Pulmonary artery endothelial cell (primary cell): ENCODE results near the gene KIF17. TPM values are rescaled to one million over a fixed set of nuclear protein-coding genes. Genes with fewer than 3 reads are reported as not detected.

ENCODE experiments used
- DNase-seq: peaks from one replicate; pipeline ENCODE4 v3.0.0-alpha.2; 2011; ENCODE audit warnings: low read depth, low spot score
- total RNA-seq: library from RNA; depleted of rRNA; stranded (reverse); fragments of >200 nt; gene quantifications from 2 replicates; pipeline ENCODE4 v1.2.3, GENCODE V29; 2014

Gene KIF17
- total RNA-seq, 1 donor from 2014 or later, result 0.13 TPM

DNA sequence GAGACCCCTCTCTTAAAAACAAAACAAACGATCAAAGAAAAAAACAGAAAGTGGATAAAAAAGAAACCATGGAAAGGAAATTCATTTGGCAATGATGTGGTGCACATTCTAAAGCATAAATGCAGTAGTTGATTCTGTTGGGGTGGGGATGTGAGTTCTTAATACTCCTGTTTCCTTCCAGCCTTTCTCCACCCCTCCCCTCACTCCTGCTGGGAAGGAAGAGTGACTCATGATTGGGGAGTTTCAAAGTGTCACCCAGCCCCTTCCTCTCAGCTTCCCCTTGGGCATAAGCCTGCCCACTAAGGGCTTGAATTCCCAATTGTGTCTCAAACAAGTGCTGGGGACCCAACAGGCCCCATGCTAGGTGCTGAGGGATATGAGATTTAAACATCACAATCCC is 91.3 kb downstream of the KIF17 start:
- DNase-seq, result no peak

DNA sequence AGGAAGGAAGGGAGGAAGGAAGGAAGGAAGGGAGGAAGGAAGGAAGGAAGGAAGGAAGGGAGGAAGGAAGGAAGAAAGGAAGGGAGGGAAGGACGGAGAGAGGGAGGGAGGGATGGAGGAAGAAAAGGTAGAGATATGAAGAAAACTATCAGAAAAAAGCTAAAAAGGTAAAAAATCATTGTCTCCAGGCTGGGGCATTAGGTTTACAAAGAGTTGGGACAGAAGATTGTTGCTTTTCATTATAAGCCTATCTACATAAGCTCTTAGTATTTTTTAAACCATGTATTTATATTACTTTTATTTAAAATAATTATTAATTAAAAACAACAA is 91.7 kb downstream of the KIF17 start:
- DNase-seq, result no peak

DNA sequence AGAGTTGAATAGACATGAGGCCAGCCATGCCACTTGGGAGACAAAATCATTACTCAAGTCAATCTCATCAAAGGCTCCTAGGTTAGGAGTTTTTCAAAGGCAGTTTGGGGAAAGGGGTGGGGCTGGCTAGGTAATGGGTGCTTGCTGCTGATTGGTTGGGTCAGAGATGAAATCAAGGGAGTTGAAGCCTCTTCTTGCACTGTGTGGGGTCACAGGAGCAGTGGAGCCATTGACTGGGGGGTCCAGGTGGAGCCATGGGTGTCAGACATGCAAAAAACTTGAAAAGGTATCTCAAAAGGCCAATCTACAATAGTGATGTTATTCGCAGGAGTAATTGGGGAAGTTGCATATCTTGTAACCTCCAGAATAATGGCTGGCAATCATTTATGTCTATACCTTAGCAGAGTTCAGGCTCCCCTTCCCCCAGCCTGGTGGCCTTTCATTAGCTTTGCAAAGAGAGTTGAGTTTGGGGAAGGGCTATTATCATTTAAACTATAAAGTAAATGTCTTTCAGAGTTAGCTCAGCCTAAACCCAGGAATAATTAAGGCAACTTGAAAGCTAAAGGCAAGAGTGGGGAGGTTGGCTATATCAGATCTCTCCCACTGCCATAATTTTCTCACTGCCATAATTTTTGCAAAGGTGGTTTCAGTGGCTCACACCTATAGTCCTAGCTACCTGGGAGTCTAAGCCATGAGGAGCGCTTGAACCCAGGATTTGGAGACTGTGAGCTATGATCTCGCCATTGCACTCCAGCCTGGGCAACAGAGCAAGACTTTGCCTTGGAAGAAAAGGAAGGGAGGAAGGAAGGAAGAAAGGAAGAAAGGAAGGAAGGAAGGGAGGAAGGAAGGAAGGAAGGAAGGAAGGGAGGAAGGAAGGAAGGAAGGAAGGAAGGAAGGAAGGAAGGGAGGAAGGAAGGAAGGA is 92.4 kb downstream of the KIF17 start:
- no peak for DNase-seq

DNA sequence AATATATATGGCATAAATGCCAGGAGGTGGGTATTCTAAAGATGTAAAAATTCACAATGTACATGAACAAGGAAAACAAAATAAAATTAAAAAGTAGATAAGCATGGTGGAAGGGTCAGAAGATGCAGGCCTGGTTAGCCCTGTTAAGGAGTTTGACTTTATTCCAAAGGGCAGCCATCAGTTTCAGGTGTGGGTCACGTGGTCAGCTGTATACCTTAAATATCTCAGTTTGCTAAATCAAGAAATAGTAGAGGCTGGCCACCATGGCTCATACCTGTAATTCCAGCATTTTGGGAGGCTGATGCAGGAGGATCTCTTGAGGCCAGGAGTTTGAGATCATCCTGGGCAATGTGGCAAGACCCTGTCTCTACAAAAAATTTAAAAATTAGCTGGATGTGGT is 93.1 kb downstream of the KIF17 start:
- DNase-seq, result no peak

DNA sequence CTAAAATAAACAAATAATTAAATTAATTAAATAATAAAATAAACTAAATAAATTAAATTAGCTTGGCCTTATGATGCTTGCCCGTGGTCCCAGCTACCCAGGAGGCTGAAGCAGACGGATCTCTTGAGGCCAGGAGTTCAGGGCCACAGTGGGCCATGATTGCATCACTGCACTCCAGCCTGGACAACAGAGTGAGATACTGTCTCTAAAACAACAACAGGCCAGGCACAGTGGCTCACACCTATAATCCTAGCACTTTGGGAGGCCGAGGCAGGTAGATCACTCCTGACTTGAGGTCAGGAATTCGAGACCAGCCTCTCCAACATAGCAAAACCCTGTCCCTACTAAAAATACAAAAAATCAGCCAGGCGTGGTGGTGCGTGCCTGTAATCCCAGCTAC is 96.8 kb downstream of the KIF17 start:
- no peak for DNase-seq

DNA sequence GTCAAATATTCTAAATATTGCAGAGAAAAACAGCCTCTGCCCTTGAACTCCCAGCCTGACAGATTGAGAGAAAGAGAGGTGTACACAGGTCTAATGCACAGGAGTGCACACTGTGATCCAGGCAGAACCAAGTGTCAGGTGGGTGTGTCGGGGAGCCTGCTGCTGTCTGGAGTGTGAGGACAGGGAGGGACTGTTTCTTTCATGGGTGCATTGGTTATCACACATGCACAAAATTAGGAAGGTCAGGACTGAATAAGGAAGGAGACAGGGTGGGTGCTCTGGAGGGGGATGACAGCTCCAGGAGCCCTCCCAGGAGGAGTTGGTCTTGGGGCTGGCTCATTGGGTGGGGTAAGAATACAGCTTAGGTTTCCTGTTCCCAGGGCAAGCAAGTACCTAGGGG is 97.8 kb downstream of the KIF17 start:
- no peak for DNase-seq

DNA sequence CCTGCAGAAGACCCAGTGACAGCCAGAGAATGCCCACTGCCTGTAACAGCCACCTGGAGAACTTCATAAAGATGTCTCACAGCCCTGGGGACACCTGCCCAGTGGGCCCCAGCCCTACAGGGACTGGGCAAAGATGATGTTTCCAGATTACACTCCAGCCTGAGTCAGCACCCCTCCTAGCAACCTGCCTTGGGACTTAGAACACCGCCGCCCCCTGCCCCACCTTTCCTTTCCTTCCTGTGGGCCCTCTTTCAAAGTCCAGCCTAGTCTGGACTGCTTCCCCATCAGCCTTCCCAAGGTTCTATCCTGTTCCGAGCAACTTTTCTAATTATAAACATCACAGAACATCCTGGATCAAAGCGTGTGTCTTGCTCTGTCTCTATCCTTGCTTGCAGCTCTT is 99.3 kb downstream of the KIF17 start:
- DNase-seq, result no peak

DNA sequence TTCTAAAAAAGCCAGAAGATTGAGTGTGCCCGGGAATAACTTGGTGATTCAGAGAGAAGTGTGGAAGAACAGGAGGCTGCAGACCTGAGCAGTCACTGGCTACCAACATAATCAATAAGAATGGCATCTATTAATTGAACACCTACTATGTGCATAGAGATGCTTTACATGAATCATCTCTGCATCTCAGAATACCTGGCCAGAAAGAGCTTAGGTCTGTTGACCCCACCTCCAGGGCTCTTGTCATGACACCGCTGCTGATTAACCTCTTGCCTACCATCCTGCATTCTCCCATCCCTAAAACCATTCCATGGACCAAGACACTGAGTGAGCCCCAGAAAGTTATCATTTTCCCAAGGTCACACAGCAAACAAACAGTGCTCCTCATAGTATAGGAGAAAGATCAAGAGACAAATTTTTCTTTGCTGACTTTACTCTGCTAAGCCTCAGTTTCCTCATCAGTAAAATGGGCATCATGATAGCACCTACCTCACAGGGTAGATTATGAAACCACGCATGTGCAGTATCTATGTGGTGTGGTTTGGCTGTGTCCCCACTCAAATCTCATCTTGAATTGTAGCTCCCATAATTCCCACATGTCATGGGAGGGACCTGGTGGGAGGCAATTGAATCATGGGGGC is 100.8 kb downstream of the KIF17 start:
- DNase-seq, result no peak

DNA sequence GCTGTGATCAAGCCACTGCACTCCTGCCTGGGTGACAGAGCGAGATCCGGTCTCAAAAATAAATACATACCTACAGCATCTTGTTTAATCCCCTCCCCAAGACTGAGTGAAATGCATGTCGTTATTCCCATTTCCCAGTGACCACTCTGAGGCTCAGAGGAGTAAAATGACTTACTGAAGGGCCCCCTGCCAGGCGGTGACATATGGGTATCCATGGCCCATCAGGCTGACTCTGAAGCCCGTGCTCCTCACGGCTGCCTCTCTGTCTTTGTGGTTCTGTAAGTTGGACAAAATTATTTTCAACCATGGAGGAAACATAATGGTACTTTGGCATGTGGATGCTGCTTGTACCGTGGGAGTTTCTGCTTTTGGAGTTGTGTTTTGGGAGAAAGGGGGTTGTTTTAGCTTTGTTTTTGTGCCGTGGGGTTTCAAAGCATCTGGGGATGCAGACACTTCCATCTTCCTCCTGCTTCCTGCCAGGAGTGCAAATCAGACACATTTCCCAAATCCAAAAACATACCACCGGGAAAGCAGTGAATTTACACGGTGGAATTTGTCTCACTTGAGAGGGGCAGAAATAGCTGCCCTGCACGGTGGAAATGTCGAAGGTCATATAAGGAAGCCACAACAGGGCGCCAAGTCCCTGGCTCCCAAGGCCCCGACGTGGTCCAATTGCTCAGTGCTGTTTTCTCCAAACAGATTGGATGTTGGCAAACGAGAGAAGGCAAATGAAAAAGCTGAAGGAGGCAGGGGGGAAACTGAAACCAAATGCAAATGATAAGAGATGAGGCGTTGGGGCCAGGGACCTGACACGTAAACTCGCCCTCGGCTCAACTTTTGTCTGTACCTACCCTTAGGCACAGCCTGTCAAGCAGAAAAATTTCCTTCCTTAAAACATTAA is 101.6 kb downstream of the KIF17 start:
- no peak for DNase-seq

DNA sequence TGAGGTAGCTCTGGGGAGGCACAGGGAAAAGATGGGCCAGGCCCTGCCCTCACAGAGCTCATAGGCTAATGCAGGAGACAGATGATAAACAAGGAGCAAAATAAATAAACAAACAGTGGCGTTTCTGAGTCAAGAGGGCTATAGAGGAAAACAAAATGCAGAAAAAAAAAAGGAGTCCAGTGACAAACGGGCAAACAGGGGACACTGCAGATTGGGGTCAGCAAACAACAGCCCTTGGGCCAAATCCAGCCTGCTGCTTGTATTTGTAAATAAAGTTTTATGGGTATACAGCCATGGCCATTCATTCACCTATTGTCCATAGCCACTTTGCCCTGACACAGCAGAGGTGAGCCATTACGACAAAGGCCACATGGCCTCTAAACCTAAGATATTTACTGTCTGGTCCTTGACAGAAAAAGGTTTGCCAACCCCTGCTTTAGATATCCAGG is 103.7 kb downstream of the KIF17 start:
- no peak for DNase-seq

Other genes starting within 250 kb of the KIF17 start
- gene CAMK2N1, start 231.8 kb downstream of the KIF17 start, total RNA-seq, result 10.3 and 10.9 TPM in 2 replicates
- gene MUL1, start 209.9 kb downstream of the KIF17 start, total RNA-seq, result 32.9 and 36.0 TPM in 2 replicates
- not detected in 2 replicates for gene FAM43B, start 165.4 kb downstream of the KIF17 start, total RNA-seq
- 0.67 and 2.0 TPM in 2 replicates for gene CDA, start 128.9 kb downstream of the KIF17 start, total RNA-seq
- 52.6 and 54.7 TPM in 2 replicates for gene PINK1, start 84.5 kb downstream of the KIF17 start, total RNA-seq
- 305 and 412 TPM in 2 replicates for gene DDOST, start 56.6 kb downstream of the KIF17 start, total RNA-seq
- 1.4 and 3.4 TPM in 2 replicates for gene SH2D5, start 14.7 kb upstream of the KIF17 start, total RNA-seq
- 182 and 235 TPM in 2 replicates for gene HP1BP3, start 69.3 kb upstream of the KIF17 start, total RNA-seq